Panc1 (cell line): Measurements from ENCODE around the gene COL27A1. TPM values are rescaled to one million over a fixed set of nuclear protein-coding genes. Genes with fewer than 3 reads are reported as not detected.
"Not testable (repeated sequence)": the region's sequence is repeated elsewhere in the genome, so short reads cannot be mapped to it uniquely, and the experiment has no call there.

Experiments used
- ATAC-seq: fragments of 200-7000 bp; cut with Tn5 transposase; 2 replicates; pipeline ENCODE4 v1.9.1; 2020; ENCODE audit warnings: mild to moderate bottlenecking, moderate library complexity
- BruUV-seq: library from RNA; stranded (reverse); fragments of 400-500 nt; replicated peaks from 2 replicates; lab custom pipeline; 2021; lab: Mats Ljungman, UMichigan
- CTCF ChIA-PET: fragments of 300-600 bp; sonication (Branson Sonifier 250); formaldehyde crosslinking; loops from one replicate; lab custom pipeline; 2022; ENCODE audit warnings: antibody characterized with exemption; lab: Charles Lee
- POLR2A ChIA-PET: fragments of 300-600 bp; sonication (Branson Sonifier 250); formaldehyde crosslinking; loops from one replicate; lab custom pipeline; 2022; ENCODE audit warnings: antibody characterized with exemption; lab: Charles Lee
- DNase-seq: peaks from one replicate; pipeline ENCODE4 v3.0.0-alpha.2; 2010; ENCODE audit warnings: low read depth, low spot score
- H3K27ac ChIP-seq: 2 replicates; pipeline ENCODE4 v1.5.1; 2011; ENCODE audit warnings: mild to moderate bottlenecking, low read length, inconsistent platforms
- H3K27me3 ChIP-seq: fragments of 200-500 bp; sonication (Bioruptor generic); 2 replicates; pipeline ENCODE4 v1.6.0; 2014; ENCODE audit warnings: low read length, inconsistent platforms; ENCODE audit not compliant: control insufficient read depth, insufficient read depth
- H3K36me3 ChIP-seq: fragments of 200-500 bp; sonication (Bioruptor generic); 2 replicates; pipeline ENCODE4 v1.5.1; 2014; ENCODE audit warnings: inconsistent platforms, mild to moderate bottlenecking, low read length, moderate library complexity; ENCODE audit not compliant: control insufficient read depth, insufficient read depth
- H3K4me1 ChIP-seq: 2 replicates; pipeline ENCODE4 v1.5.1; 2011; ENCODE audit warnings: inconsistent platforms, mild to moderate bottlenecking, low read length, moderate library complexity; ENCODE audit not compliant: control insufficient read depth, insufficient read depth
- H3K4me3 ChIP-seq, 2 experiments: 2 replicates each; pipeline ENCODE4 v1.5.1; 2011 to 2012; ENCODE audit warnings: low read depth in 2 of 2, low read length in 2 of 2, mild to moderate bottlenecking in 2 of 2, inconsistent platforms in 1 of 2, moderate library complexity in 1 of 2
- H3K9me3 ChIP-seq: fragments of 200-500 bp; sonication (Bioruptor generic); 2 replicates; pipeline ENCODE4 v1.5.1; 2014; ENCODE audit warnings: low read depth, mild to moderate bottlenecking, inconsistent platforms, low read length, moderate library complexity; ENCODE audit not compliant: control insufficient read depth, insufficient read depth
- CTCF ChIP-seq: fragments of 450-650 bp; IDR thresholded peaks from 2 replicates; pipeline ENCODE4 v1.5.1; 2017; ENCODE audit warnings: mild to moderate bottlenecking
- POLR2AphosphoS5 ChIP-seq: IDR thresholded peaks from 2 replicates; pipeline ENCODE4 v1.6.1; 2012; ENCODE audit warnings: mild to moderate bottlenecking, low read depth, low read length, moderate library complexity
- SIN3A ChIP-seq: IDR thresholded peaks from 2 replicates; pipeline ENCODE4 v1.6.1; 2012; ENCODE audit warnings: low read depth, mild to moderate bottlenecking, low read length, moderate library complexity, borderline replicate concordance; ENCODE audit not compliant: insufficient read depth
- TCF7L2 ChIP-seq: IDR thresholded peaks from 2 replicates; pipeline ENCODE4 v1.6.1; 2011; ENCODE audit warnings: mild to moderate bottlenecking, low read depth, low read length, inconsistent platforms
- in situ Hi-C: cut with HindIII; loops from 2 replicates; pipeline ENCODE4 v1.10.0; 2016; ENCODE audit warnings: low sequenced_read_pairs, low pct_unique_long_range_greater_than_20kb
- intact Hi-C: fragments of 100-400 bp; cut with micrococcal nuclease; formaldehyde crosslinking; loops from one replicate; pipeline ENCODE4 v1.10.0; 2022; ENCODE audit not compliant: unreplicated experiment
- total RNA-seq: library from RNA; stranded (reverse); gene quantifications from one replicate; pipeline ENCODE4 v1.2.1, GENCODE V29; 2021; ENCODE audit not compliant: unreplicated experiment
- TF ChIP-seq, protein P1 (sequence below), 2 experiments: IDR thresholded peaks; 2 replicates each; pipeline ENCODE4 v1.6.1; 2011 to 2012; ENCODE audit warnings: low read depth in 2 of 2, control low read depth in 1 of 2, low read length in 1 of 2, mild to moderate bottlenecking in 1 of 2, moderate library complexity in 1 of 2; ENCODE audit not compliant: insufficient read depth in 1 of 2

The COL27A1 gene
- total RNA-seq, 1 experiment from 2014 or later = 5.1 TPM

- ATAC-seq (no peak), DNase-seq (no peak)
- no peaks in the 10 kb centered on the region for H3K9me3 ChIP-seq
- no peaks in the 10 kb centered on the region for H3K4me1 ChIP-seq
- TF ChIP-seq TCF7L2 = no peak
- no peak for TF ChIP-seq CTCF
- TF ChIP-seq POLR2AphosphoS5 = no peak
- TF ChIP-seq, protein P1, sequence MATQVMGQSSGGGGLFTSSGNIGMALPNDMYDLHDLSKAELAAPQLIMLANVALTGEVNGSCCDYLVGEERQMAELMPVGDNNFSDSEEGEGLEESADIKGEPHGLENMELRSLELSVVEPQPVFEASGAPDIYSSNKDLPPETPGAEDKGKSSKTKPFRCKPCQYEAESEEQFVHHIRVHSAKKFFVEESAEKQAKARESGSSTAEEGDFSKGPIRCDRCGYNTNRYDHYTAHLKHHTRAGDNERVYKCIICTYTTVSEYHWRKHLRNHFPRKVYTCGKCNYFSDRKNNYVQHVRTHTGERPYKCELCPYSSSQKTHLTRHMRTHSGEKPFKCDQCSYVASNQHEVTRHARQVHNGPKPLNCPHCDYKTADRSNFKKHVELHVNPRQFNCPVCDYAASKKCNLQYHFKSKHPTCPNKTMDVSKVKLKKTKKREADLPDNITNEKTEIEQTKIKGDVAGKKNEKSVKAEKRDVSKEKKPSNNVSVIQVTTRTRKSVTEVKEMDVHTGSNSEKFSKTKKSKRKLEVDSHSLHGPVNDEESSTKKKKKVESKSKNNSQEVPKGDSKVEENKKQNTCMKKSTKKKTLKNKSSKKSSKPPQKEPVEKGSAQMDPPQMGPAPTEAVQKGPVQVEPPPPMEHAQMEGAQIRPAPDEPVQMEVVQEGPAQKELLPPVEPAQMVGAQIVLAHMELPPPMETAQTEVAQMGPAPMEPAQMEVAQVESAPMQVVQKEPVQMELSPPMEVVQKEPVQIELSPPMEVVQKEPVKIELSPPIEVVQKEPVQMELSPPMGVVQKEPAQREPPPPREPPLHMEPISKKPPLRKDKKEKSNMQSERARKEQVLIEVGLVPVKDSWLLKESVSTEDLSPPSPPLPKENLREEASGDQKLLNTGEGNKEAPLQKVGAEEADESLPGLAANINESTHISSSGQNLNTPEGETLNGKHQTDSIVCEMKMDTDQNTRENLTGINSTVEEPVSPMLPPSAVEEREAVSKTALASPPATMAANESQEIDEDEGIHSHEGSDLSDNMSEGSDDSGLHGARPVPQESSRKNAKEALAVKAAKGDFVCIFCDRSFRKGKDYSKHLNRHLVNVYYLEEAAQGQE (IDR thresholded peaks at IDR 0.05; ENCODE audit: insufficient read depth in 1 of 2, low read depth in 2 of 2, low read length in 1 of 2) = no peak
- TF ChIP-seq SIN3A = no peak
- no peaks in the 10 kb centered on the region for H3K36me3 ChIP-seq
- H3K27ac ChIP-seq = no peak overlapping the region
- intact Hi-C loops = no loop called here
- CTCF ChIA-PET = no interaction called here
- no peak overlapping the region for H3K4me3 ChIP-seq
- no peaks in the 10 kb centered on the region for H3K27me3 ChIP-seq
- in situ Hi-C loops = no loop called here
- BruUV-seq = no TSS peak
- POLR2A ChIA-PET = no interaction called here
Measured at GRCh38 chr9:114330636-114331035, 175.3 kb downstream of the COL27A1 start.

GRCh38 chr9:114331229-114332195 lies 176.2 kb downstream of the COL27A1 start:
- H3K36me3 ChIP-seq, H3K27ac ChIP-seq, BruUV-seq, in situ Hi-C loops, POLR2A ChIA-PET, CTCF ChIA-PET, H3K9me3 ChIP-seq, H3K4me1 ChIP-seq, ATAC-seq, intact Hi-C loops, H3K4me3 ChIP-seq, H3K27me3 ChIP-seq, DNase-seq: not testable (repeated sequence)

DNA sequence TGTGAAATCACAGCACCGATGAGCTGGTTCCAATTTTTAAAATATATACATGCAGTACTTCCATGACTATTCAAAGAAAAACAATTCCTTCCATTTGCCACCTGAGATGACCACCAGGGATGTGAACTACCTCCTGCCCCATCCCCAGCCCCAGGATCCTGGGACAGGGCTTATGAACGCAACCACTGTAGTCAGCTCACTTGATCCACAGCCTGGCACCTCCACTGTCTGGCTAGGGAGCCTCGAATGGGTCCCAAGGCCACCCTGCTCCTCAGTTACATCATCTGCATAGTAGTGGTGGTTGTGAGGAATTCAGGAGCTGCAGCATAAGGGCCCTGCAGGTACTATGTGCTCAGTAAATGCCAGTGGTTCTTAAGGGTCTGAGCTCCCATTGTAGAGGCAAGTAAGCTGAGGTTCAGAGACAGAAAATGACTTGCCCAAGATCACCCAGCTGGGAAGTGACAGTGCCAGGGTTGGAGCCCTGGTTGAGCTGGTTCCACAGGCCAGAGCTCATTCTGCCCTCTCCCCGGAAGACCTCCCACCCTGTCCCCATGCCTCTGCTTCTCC lies 177.2 kb downstream of the COL27A1 start:
- ChIA-PET CTCF (interaction anchor here (0.6 kb wide), 1 partner anchor 171 kb away, joined by 3 read pairs; no protein-coding TSS in a partner anchor), POLR2A (interaction anchor here (0.5 kb wide), 1 partner anchor 290 kb away, joined by 3 read pairs; no protein-coding TSS in a partner anchor)
- H3K27ac ChIP-seq, BruUV-seq, H3K4me1 ChIP-seq, H3K36me3 ChIP-seq, H3K4me3 ChIP-seq, H3K9me3 ChIP-seq, intact Hi-C loops, DNase-seq, ATAC-seq, in situ Hi-C loops, H3K27me3 ChIP-seq: not testable (repeated sequence)

DNA sequence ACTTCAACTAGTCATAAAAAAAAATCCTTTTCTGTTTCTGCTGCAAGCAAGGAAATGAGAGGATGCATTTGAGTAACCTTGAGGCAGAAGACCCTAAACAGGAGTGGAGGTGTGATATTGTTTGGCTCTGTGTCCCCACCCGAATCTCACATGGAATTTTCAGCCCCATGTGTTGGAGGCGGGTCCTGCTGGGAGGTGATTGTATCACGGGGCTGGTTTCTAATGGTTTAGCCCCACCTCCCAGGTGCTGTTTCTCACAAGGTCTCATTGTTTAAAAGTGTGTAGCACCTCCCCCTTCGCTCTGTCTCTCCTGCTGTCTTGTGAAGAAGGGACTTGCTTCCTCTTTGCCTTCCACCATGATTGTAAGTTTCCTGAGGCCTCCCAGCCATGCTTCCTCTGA lies 178.4 kb downstream of the COL27A1 start:
- intact Hi-C loops, CTCF ChIA-PET, H3K9me3 ChIP-seq, BruUV-seq, ATAC-seq, H3K4me1 ChIP-seq, H3K27me3 ChIP-seq, DNase-seq, in situ Hi-C loops, H3K36me3 ChIP-seq, POLR2A ChIA-PET, H3K27ac ChIP-seq, H3K4me3 ChIP-seq: not testable (repeated sequence)
